HEK293 (cell line): ENCODE data around the gene ANXA1.

ENCODE experiments used
- CTCF ChIP-seq: fragments of 450-650 bp; formaldehyde crosslinking; IDR thresholded peaks from 2 replicates; pipeline ENCODE4 v1.5.1; 2016; ENCODE audit warnings: missing biosample characterization, missing genetic modification characterization
- GLI4 ChIP-seq: fragments of 450-650 bp; formaldehyde crosslinking; IDR thresholded peaks from 2 replicates; pipeline ENCODE4 v1.5.1; 2016; ENCODE audit warnings: missing biosample characterization, missing genetic modification characterization
- HOXA7 ChIP-seq: sonication (generic); formaldehyde crosslinking; IDR thresholded peaks from 2 replicates; pipeline ENCODE4 v1.8.1; 2022; ENCODE audit warnings: missing genetic modification reagents, borderline replicate concordance
- KLF10 ChIP-seq: fragments of 450-650 bp; IDR thresholded peaks from 2 replicates; pipeline ENCODE4 v1.5.1; 2018; ENCODE audit warnings: missing biosample characterization, mild to moderate bottlenecking, missing genetic modification characterization
- PRDM1 ChIP-seq: fragments of 450-650 bp; formaldehyde crosslinking; IDR thresholded peaks from 2 replicates; pipeline ENCODE4; 2016; ENCODE audit warnings: missing biosample characterization, missing genetic modification characterization
- SP7 ChIP-seq: fragments of 450-650 bp; formaldehyde crosslinking; IDR thresholded peaks from 2 replicates; pipeline ENCODE4 v1.5.1; 2016; ENCODE audit warnings: missing biosample characterization, missing genetic modification characterization
- ZBTB11 ChIP-seq: fragments of 450-650 bp; formaldehyde crosslinking; conservative IDR thresholded peaks from 2 replicates; pipeline ENCODE4 v1.5.1; 2016; ENCODE audit warnings: low read depth, missing biosample characterization, missing genetic modification characterization
- ZBTB7A ChIP-seq: fragments of 450-650 bp; formaldehyde crosslinking; IDR thresholded peaks from 2 replicates; pipeline ENCODE4 v1.5.1; 2016; ENCODE audit warnings: low read depth, missing biosample characterization, missing genetic modification characterization
- ZNF138 ChIP-seq: fragments of 450-650 bp; formaldehyde crosslinking; IDR thresholded peaks from 2 replicates; pipeline ENCODE4 v1.5.1; 2016; ENCODE audit warnings: missing biosample characterization, missing genetic modification characterization, borderline replicate concordance
- ZNF155 ChIP-seq: fragments of 450-650 bp; formaldehyde crosslinking; IDR thresholded peaks from 2 replicates; pipeline ENCODE4 v1.5.1; 2016; ENCODE audit warnings: missing biosample characterization, missing genetic modification characterization
- ZNF37A ChIP-seq: fragments of 450-650 bp; IDR thresholded peaks from 2 replicates; pipeline ENCODE4 v1.5.1; 2018; ENCODE audit warnings: missing biosample characterization, missing genetic modification characterization
- ZNF600 ChIP-seq: fragments of 450-650 bp; formaldehyde crosslinking; IDR thresholded peaks from 2 replicates; pipeline ENCODE4 v1.5.1; 2016; ENCODE audit warnings: missing biosample characterization, missing genetic modification characterization

GRCh38 chr9:73216100-73216499 is 64.4 kb downstream of the ANXA1 start:
- no peak for TF ChIP-seq HOXA7 (CRISPR knock-in tag)
- TF ChIP-seq PRDM1 (tag by site-specific recombination), result no peak
- TF ChIP-seq CTCF (tag by site-specific recombination), result no peak
- TF ChIP-seq GLI4 (tag by site-specific recombination), result no peak
- no peak for TF ChIP-seq ZNF138 (tag by site-specific recombination)
- TF ChIP-seq ZNF600 (tag by site-specific recombination), result no peak
- TF ChIP-seq ZNF37A (tag by site-specific recombination), result no peak
- TF ChIP-seq ZNF155 (tag by site-specific recombination), result no peak
- no peak for TF ChIP-seq ZBTB7A (tag by site-specific recombination)
- no peak for TF ChIP-seq KLF10
- no peak for TF ChIP-seq ZBTB11
- TF ChIP-seq SP7 (tag by site-specific recombination), result no peak
